ENCODE measurements around the gene CA10.

CA10 gene

GRCh38 chr17:52030052-52030451 is 128.5 kb downstream of the CA10 start:
- TF ChIP-seq CTCF (IDR thresholded peaks at IDR 0.05; ENCODE audit: borderline replicate concordance, control extremely low read depth, extremely low read depth, insufficient read depth, missing control alignments): no peak
- in situ Hi-C loops (cut with MboI; ENCODE audit: low sequenced_read_pairs, unreplicated experiment): no loop called here
- DNase-seq (ENCODE audit: low spot score): no peak

- no peak for DNase-seq (ENCODE audit: low spot score)
- in situ Hi-C loops (cut with MboI; ENCODE audit: low sequenced_read_pairs, unreplicated experiment): no loop called here
- no peak for TF ChIP-seq CTCF (IDR thresholded peaks at IDR 0.05; ENCODE audit: borderline replicate concordance, control extremely low read depth, extremely low read depth, insufficient read depth, missing control alignments)
Observed at GRCh38 chr17:52027620-52028295, 130.8 kb downstream of the CA10 start.

GRCh38 chr17:52027081-52027480 is 131.4 kb downstream of the CA10 start:
- no peak for TF ChIP-seq CTCF (IDR thresholded peaks at IDR 0.05; ENCODE audit: borderline replicate concordance, control extremely low read depth, extremely low read depth, insufficient read depth, missing control alignments)
- DNase-seq (ENCODE audit: low spot score): no peak
- in situ Hi-C loops (cut with MboI; ENCODE audit: low sequenced_read_pairs, unreplicated experiment): no loop called here

GRCh38 chr17:52026075-52026474 is 132.4 kb downstream of the CA10 start:
- TF ChIP-seq CTCF (IDR thresholded peaks at IDR 0.05; ENCODE audit: borderline replicate concordance, control extremely low read depth, extremely low read depth, insufficient read depth, missing control alignments): no peak
- no peak for DNase-seq (ENCODE audit: low spot score)
- in situ Hi-C loops (cut with MboI; ENCODE audit: low sequenced_read_pairs, unreplicated experiment): no loop called here

- DNase-seq (ENCODE audit: low spot score): no peak
- in situ Hi-C loops (cut with MboI; ENCODE audit: low sequenced_read_pairs, unreplicated experiment): no loop called here
- TF ChIP-seq CTCF (IDR thresholded peaks at IDR 0.05; ENCODE audit: borderline replicate concordance, control extremely low read depth, extremely low read depth, insufficient read depth, missing control alignments): no peak
Observed at GRCh38 chr17:52025236-52025635, 133.3 kb downstream of the CA10 start.

GRCh38 chr17:52024300-52024870 is 134.1 kb downstream of the CA10 start:
- DNase-seq (ENCODE audit: low spot score): no peak
- TF ChIP-seq CTCF (IDR thresholded peaks at IDR 0.05; ENCODE audit: borderline replicate concordance, control extremely low read depth, extremely low read depth, insufficient read depth, missing control alignments): no peak
- in situ Hi-C loops (cut with MboI; ENCODE audit: low sequenced_read_pairs, unreplicated experiment): no loop called here
